Liver (tissue), 9 donors: ENCODE measurements around the gene PTPRN2. TPM values are rescaled to one million over a fixed set of nuclear protein-coding genes. Genes with fewer than 3 reads are reported as not detected.

Source experiments
- DNase-seq: peaks from one replicate; pipeline ENCODE4 v3.0.0-alpha.2; 2017; ENCODE audit warnings: low spot score
- H3K27ac ChIP-seq, 2 donors: one replicate each; pipeline ENCODE4 v1.7.0; 2013; ENCODE audit warnings: inconsistent platforms in 2 of 2, low read length in 2 of 2, control low read depth in 1 of 2, low read depth in 1 of 2, mild to moderate bottlenecking in 1 of 2
- H3K27me3 ChIP-seq, 4 donors: one replicate each; pipeline versions ENCODE4 v1.6.1 to v1.7.0; 2013; ENCODE audit warnings: low read length in 3 of 4, inconsistent platforms in 1 of 4, mild to moderate bottlenecking in 1 of 4, moderate library complexity in 1 of 4; ENCODE audit not compliant: control insufficient read depth in 4 of 4, insufficient read depth in 4 of 4
- H3K36me3 ChIP-seq, 4 donors: one replicate each; pipeline versions ENCODE4 v1.6.1 to v1.7.0; 2013; ENCODE audit warnings: low read length in 3 of 4, mild to moderate bottlenecking in 3 of 4, low read depth in 1 of 4, moderate library complexity in 1 of 4; ENCODE audit not compliant: control insufficient read depth in 4 of 4, insufficient read depth in 3 of 4
- H3K4me1 ChIP-seq, 4 donors: one replicate each; pipeline versions ENCODE4 v1.6.1 to v1.7.0; 2013; ENCODE audit warnings: low read length in 3 of 4, mild to moderate bottlenecking in 3 of 4, moderate library complexity in 1 of 4; ENCODE audit not compliant: control insufficient read depth in 4 of 4, insufficient read depth in 4 of 4
- H3K4me3 ChIP-seq, 3 donors: one replicate each; pipeline versions ENCODE4 v1.6.1 to v1.7.0; 2013; ENCODE audit warnings: low read length in 3 of 3, control low read depth in 1 of 3, low read depth in 1 of 3, mild to moderate bottlenecking in 1 of 3
- H3K9ac ChIP-seq, 2 donors: one replicate each; pipeline ENCODE4 v1.7.0; 2013; ENCODE audit warnings: low read length in 2 of 2, mild to moderate bottlenecking in 2 of 2, moderate library complexity in 2 of 2, control low read depth in 1 of 2, low read depth in 1 of 2
- H3K9me3 ChIP-seq, 4 donors: one replicate each; pipeline versions ENCODE4 v1.6.1 to v1.7.0; 2013; ENCODE audit warnings: low read length in 3 of 4; ENCODE audit not compliant: control insufficient read depth in 4 of 4
- ATF3 ChIP-seq: IDR thresholded peaks from 2 replicates; pipeline ENCODE4 v1.6.1; 2016; ENCODE audit warnings: antibody characterized with exemption
- CTCF ChIP-seq: fragments of 150-350 bp; IDR thresholded peaks from 2 replicates; pipeline ENCODE4 v1.5.1; 2017; ENCODE audit warnings: improper control_type of control experiment, low read depth, low read length; ENCODE audit not compliant: missing input control
- EGR1 ChIP-seq, 2 donors: IDR thresholded peaks; 2 replicates each; pipeline ENCODE4 v1.6.1; 2016 to 2018; ENCODE audit warnings: antibody characterized with exemption in 2 of 2, low read depth in 2 of 2
- FOXA1 ChIP-seq: IDR thresholded peaks from 2 replicates; pipeline ENCODE4 v1.6.1; 2016; ENCODE audit warnings: antibody characterized with exemption
- FOXA2 ChIP-seq: IDR thresholded peaks from 2 replicates; pipeline ENCODE4 v1.6.1; 2016; ENCODE audit warnings: antibody characterized with exemption
- GABPA ChIP-seq, 2 donors: IDR thresholded peaks in 1 of 2; conservative IDR thresholded peaks in 1 of 2; 2 replicates each; pipeline ENCODE4 v1.6.1; 2016; ENCODE audit warnings: antibody characterized with exemption in 2 of 2, mild to moderate bottlenecking in 1 of 2, moderate library complexity in 1 of 2
- HNF4A ChIP-seq, 2 donors: conservative IDR thresholded peaks; 2 replicates each; pipeline ENCODE4 v1.6.1; 2016; ENCODE audit warnings: antibody characterized with exemption in 2 of 2, mild to moderate bottlenecking in 2 of 2
- HNF4G ChIP-seq: IDR thresholded peaks from 2 replicates; pipeline ENCODE4 v1.6.1; 2016; ENCODE audit warnings: antibody characterized with exemption
- JUND ChIP-seq, 2 donors: IDR thresholded peaks; 2 replicates each; pipeline ENCODE4 v1.6.1; 2016; ENCODE audit warnings: antibody characterized with exemption in 2 of 2
- MAX ChIP-seq: IDR thresholded peaks from 2 replicates; pipeline ENCODE4 v1.6.1; 2016; ENCODE audit warnings: antibody characterized with exemption
- NR2F2 ChIP-seq: IDR thresholded peaks from 2 replicates; pipeline ENCODE4 v1.6.1; 2016; ENCODE audit warnings: antibody characterized with exemption
- RAD21 ChIP-seq, 2 donors: IDR thresholded peaks; 2 replicates each; pipeline ENCODE4 v1.6.1; 2016; ENCODE audit warnings: antibody characterized with exemption in 2 of 2, mild to moderate bottlenecking in 2 of 2
- REST ChIP-seq: IDR thresholded peaks from 2 replicates; pipeline ENCODE4 v1.6.1; 2016; ENCODE audit warnings: antibody characterized with exemption, mild to moderate bottlenecking
- RXRA ChIP-seq, 2 donors: IDR thresholded peaks; 2 replicates each; pipeline ENCODE4 v1.6.1; 2017 to 2018; ENCODE audit warnings: antibody characterized with exemption in 2 of 2, mild to moderate bottlenecking in 1 of 2
- SP1 ChIP-seq: IDR thresholded peaks from 2 replicates; pipeline ENCODE4 v1.6.1; 2018; ENCODE audit warnings: antibody characterized with exemption, mild to moderate bottlenecking
- TAF1 ChIP-seq: conservative IDR thresholded peaks from 2 replicates; pipeline ENCODE4 v1.6.1; 2016; ENCODE audit warnings: antibody characterized with exemption, mild to moderate bottlenecking
- YY1 ChIP-seq: IDR thresholded peaks from 2 replicates; pipeline ENCODE4 v1.6.1; 2016; ENCODE audit warnings: antibody characterized with exemption, mild to moderate bottlenecking
- ZBTB33 ChIP-seq: IDR thresholded peaks from 2 replicates; pipeline ENCODE4 v1.6.1; 2016; ENCODE audit warnings: antibody characterized with exemption
- WGBS: extraction: QIAGEN DNeasy Blood & Tissue Kit; methylation state at CpG from one replicate; pipeline ENCODE4 v1.1.7; 2013; 5-methylcytosine and 5-hydroxymethylcytosine counted together
- polyA plus RNA-seq, 2 donors: library from polyadenylated mRNA; stranded (reverse) in 1 of 2; unstranded in 1 of 2; fragments of 200-250 nt in 1 of 2; fragments of >200 nt in 1 of 2; fragmentation: Nextera tagmentation in 1 of 2; extraction: Ambion mirVana in 1 of 2; gene quantifications; one replicate each; pipeline versions ENCODE4 v1.2.1 to v1.2.3, GENCODE V29; 2013 to 2015
- total RNA-seq, 2 donors: library from RNA; depleted of rRNA; stranded (reverse); fragments of >200 nt; gene quantifications; one replicate each; pipeline ENCODE4 v1.2.3, GENCODE V29; 2014
- donor health status: healthy.
- donor health status: healthy.
- donor health status: healthy.
- donor health status: healthy.
- donor health status: healthy.

Gene PTPRN2
- total and polyA plus RNA-seq, 4 donors: 0.75 to 1.9 (median 1.1) TPM

GRCh38 chr7:158116235-158116634, 471.4 kb downstream of the PTPRN2 start:
- Histone ChIP-seq H3K27me3 (no peaks in the 10 kb centered on the region), H3K27ac (no peak overlapping the region), H3K9me3 (peaks cover 5 to 16% (median 10%) of the 10 kb centered on the region in 4 donors), H3K36me3 (no peaks in the 10 kb centered on the region), H3K4me3 (peak overlapping the region in 1 of 3 donors; percentile 18), H3K9ac (no peak overlapping the region), H3K4me1 (no peaks in the 10 kb centered on the region)
- WGBS: 83% methylated on average over 2 of the region's 2 CpGs
- TF ChIP-seq SP1 (no peak), FOXA1 (no peak), TAF1 (no peak), NR2F2 (no peak), FOXA2 (no peak), EGR1 (IDR thresholded peaks at IDR 0.05; ENCODE audit: low read depth in 2 of 2) (no peak), MAX (no peak), CTCF (no peak)
- no peak for DNase-seq

GRCh38 chr7:158114056-158114850, 473.4 kb downstream of the PTPRN2 start:
- Histone ChIP-seq H3K27ac (no peak overlapping the region), H3K4me3 (no peak overlapping the region), H3K9me3 (peaks cover 5 to 12% (median 10%) of the 10 kb centered on the region in 4 donors), H3K4me1 (no peaks in the 10 kb centered on the region), H3K36me3 (no peaks in the 10 kb centered on the region), H3K27me3 (no peaks in the 10 kb centered on the region), H3K9ac (no peak overlapping the region)
- TF ChIP-seq CTCF (no peak), RXRA (IDR thresholded peaks at IDR 0.05) (no peak), FOXA1 (no peak), ZBTB33 (no peak), FOXA2 (no peak), HNF4A (conservative IDR thresholded peaks at IDR 0.05) (no peak), YY1 (no peak), SP1 (no peak), MAX (no peak), ATF3 (no peak), REST (no peak), RAD21 (IDR thresholded peaks at IDR 0.05) (no peak), EGR1 (IDR thresholded peaks at IDR 0.05; ENCODE audit: low read depth in 2 of 2) (no peak), JUND (IDR thresholded peaks at IDR 0.05) (no peak), TAF1 (no peak), GABPA (IDR thresholded peaks at IDR 0.05 in 1 of 2, conservative IDR thresholded peaks at IDR 0.05 in 1 of 2) (no peak), HNF4G (no peak)
- DNase-seq: no peak
- 88% methylated on average over 18 of the region's 18 CpGs for WGBS
